SJCRH30 (cell line): ENCODE results near the gene PIERCE2. TPM values are rescaled to one million over a fixed set of nuclear protein-coding genes. Genes with fewer than 3 reads are reported as not detected.

Source experiments
- DNase-seq, 2 experiments: peaks; one replicate each; pipeline ENCODE4 v3.0.0-alpha.2; 2015 to 2020
- H3K27ac ChIP-seq: fragments of 250-450 bp; sonication (Bioruptor Pico); 2 replicates; pipeline ENCODE4 v1.5.1; 2020; ENCODE audit warnings: mild to moderate bottlenecking, moderate library complexity
- H3K27me3 ChIP-seq: fragments of 250-450 bp; sonication (Bioruptor Pico); 2 replicates; pipeline ENCODE4 v1.5.1; 2020; ENCODE audit warnings: mild to moderate bottlenecking, moderate library complexity
- H3K36me3 ChIP-seq: fragments of 250-450 bp; sonication (Bioruptor Pico); 2 replicates; pipeline ENCODE4 v1.5.1; 2020; ENCODE audit warnings: mild to moderate bottlenecking, moderate library complexity
- H3K4me1 ChIP-seq: fragments of 250-450 bp; sonication (Bioruptor Pico); 2 replicates; pipeline ENCODE4 v1.5.1; 2020; ENCODE audit warnings: mild to moderate bottlenecking, moderate library complexity
- H3K4me3 ChIP-seq: fragments of 250-450 bp; sonication (Bioruptor Pico); 2 replicates; pipeline ENCODE4 v1.5.1; 2020; ENCODE audit warnings: mild to moderate bottlenecking, moderate library complexity
- H3K9me3 ChIP-seq: fragments of 250-450 bp; sonication (Bioruptor Pico); replicated peaks from 2 replicates; pipeline ENCODE4 v1.5.1; 2020; ENCODE audit warnings: mild to moderate bottlenecking, moderate library complexity
- total RNA-seq: library from RNA; depleted of rRNA; stranded (reverse); fragments of >200 nt; shearing (Covaris generic); gene quantifications from 2 replicates; pipeline ENCODE4 v1.2.3, GENCODE V29; 2014; rRNA removed

PIERCE2 gene
- total RNA-seq, 1 experiment from 2014 or later, result 0.20 TPM

DNA sequence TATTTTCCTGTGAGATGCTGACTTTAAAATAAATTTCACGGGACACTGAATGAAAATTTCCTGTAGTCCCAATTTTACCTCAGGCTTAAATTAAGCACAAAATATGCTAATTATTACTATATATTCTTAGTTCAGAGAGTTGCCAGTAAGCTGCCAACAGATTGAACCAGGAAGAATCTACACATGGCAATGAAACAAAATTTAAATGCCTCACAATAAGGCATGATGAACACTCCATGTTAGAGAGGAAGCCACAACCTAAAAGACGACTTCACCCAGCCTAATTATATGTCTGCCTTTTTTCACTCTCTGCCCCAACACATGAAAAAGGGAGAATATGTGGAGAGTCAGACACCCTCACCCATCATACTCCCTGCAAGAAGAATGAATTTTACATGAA, 60.0 kb downstream of the PIERCE2 start:
- no peak overlapping the region for H3K4me3 ChIP-seq
- H3K27me3 ChIP-seq, result no peaks in the 10 kb centered on the region
- H3K27ac ChIP-seq, result no peak overlapping the region
- DNase-seq, result no peak
- no peaks in the 10 kb centered on the region for H3K9me3 ChIP-seq
- no peaks in the 10 kb centered on the region for H3K4me1 ChIP-seq
- no peaks in the 10 kb centered on the region for H3K36me3 ChIP-seq

Other genes starting within 250 kb of the PIERCE2 start
- 134 and 140 TPM in 2 replicates for gene RSL24D1, start 211.6 kb upstream of the PIERCE2 start, total RNA-seq
- 7.0 and 12.2 TPM in 2 replicates for gene RAB27A, start 118.7 kb upstream of the PIERCE2 start, total RNA-seq
- 11.2 and 11.3 TPM in 2 replicates for gene PIGBOS1, start 89.4 kb upstream of the PIERCE2 start, total RNA-seq
- gene PIGB, start 89.3 kb upstream of the PIERCE2 start, total RNA-seq, result 7.3 and 7.6 TPM in 2 replicates
- gene CCPG1, start 136 bp upstream of the PIERCE2 start, total RNA-seq, result 5.4 and 6.2 TPM in 2 replicates
- 0.30 and 1.1 TPM in 2 replicates for gene DNAAF4, start 99.7 kb downstream of the PIERCE2 start, total RNA-seq
- gene PYGO1, start 179.8 kb downstream of the PIERCE2 start, total RNA-seq, result 22.0 and 24.3 TPM in 2 replicates